Uterus (tissue), 2 donors: ENCODE results near the gene FOXQ1.

ENCODE experiments used
- POLR2A ChIP-seq, 2 donors: fragments of 450-650 bp; IDR thresholded peaks; one replicate each; pipeline ENCODE4 v1.6.1; 2016; ENCODE audit warnings: antibody characterized with exemption in 2 of 2, mild to moderate bottlenecking in 1 of 2, moderate library complexity in 1 of 2
- TF ChIP-seq, protein P1 (sequence below), 4 experiments: fragments of 200-600 bp in 2 of 4; fragments of 450-650 bp in 2 of 4; sonication (generic) in 2 of 4; IDR thresholded peaks; one replicate each; pipeline ENCODE4 v1.5.1; 2016 to 2019; ENCODE audit warnings: antibody characterized with exemption in 4 of 4, mild to moderate bottlenecking in 2 of 4, moderate library complexity in 1 of 4

DNA sequence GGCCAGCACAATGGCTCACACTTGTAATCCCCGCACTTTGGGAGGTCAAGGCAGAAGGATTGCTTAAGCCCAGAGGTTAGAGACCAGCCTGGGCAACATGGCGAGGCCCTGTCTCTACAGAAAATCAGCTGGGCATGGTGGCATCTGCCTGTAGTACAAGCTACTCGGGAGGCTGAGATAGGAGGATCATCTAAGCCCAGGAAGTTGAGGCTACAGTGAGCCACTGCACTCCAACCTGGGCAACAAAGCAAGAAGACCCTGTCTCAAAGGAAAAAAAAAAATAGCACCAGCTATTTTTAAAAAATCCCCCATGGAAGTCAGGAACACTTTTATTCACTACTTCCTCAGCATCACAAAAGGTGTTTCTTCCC, 45.2 kb upstream of the FOXQ1 start:
- no peak for TF ChIP-seq POLR2A (IDR thresholded peaks at IDR 0.05)
- TF ChIP-seq, protein P1, sequence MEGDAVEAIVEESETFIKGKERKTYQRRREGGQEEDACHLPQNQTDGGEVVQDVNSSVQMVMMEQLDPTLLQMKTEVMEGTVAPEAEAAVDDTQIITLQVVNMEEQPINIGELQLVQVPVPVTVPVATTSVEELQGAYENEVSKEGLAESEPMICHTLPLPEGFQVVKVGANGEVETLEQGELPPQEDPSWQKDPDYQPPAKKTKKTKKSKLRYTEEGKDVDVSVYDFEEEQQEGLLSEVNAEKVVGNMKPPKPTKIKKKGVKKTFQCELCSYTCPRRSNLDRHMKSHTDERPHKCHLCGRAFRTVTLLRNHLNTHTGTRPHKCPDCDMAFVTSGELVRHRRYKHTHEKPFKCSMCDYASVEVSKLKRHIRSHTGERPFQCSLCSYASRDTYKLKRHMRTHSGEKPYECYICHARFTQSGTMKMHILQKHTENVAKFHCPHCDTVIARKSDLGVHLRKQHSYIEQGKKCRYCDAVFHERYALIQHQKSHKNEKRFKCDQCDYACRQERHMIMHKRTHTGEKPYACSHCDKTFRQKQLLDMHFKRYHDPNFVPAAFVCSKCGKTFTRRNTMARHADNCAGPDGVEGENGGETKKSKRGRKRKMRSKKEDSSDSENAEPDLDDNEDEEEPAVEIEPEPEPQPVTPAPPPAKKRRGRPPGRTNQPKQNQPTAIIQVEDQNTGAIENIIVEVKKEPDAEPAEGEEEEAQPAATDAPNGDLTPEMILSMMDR (IDR thresholded peaks at IDR 0.05): no peak
